Measurements from ENCODE around the gene CCDC7.

DNA sequence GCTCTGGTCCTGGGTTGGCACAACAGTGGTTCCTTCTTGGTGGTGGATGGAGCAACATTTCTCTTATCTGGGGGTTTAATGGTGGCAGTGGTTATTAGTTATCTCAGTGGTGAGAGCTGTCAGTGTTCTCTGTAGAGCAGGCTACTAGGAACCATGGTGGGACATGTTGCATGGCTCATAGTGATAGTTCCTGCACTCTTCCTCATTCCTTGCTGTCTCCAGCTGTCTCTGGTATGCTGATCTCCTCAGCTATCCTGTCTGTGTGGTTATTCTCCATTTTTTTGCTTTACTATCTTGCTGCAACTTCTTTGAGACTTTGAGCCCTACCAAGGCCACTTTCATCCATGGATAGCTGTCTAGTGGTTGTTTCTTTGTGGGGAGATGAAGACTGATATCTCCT is 44.0 kb downstream of the CCDC7 start:
- TF ChIP-seq EZH2 (IDR thresholded peaks at IDR 0.05; ENCODE audit: insufficient read depth, poor library complexity, severe bottlenecking) (no peak), EZH2phosphoT487 (IDR thresholded peaks at IDR 0.05; ENCODE audit: insufficient read depth, low read depth) (no peak)

Data from GM23248 (cell line).